NCI-H2171 (cell line): ENCODE data around the gene PLCB3.

Experiments
- DNase-seq: peaks from one replicate; lab custom pipeline; 2025; lab: John Stamatoyannopoulos, UW

The PLCB3 gene

GRCh38 chr11:64287676-64288352 is 36.5 kb downstream of the PLCB3 start:
- no peak for DNase-seq

GRCh38 chr11:64288353-64288750 is 37.0 kb downstream of the PLCB3 start:
- DNase-seq: no peak

- no peak for DNase-seq
Observed at GRCh38 chr11:64289002-64289564, 37.8 kb downstream of the PLCB3 start.

GRCh38 chr11:64290352-64291261 is 39.3 kb downstream of the PLCB3 start:
- no peak for DNase-seq

GRCh38 chr11:64291262-64291751 is 40.0 kb downstream of the PLCB3 start, which contains the start of gene KCNK4:
Gene KCNK4 (plus strand): TSS chr11:64291302. CDS start chr11:64293019, 1,717 bp downstream.
- DNase-seq: no peak

GRCh38 chr11:64291752-64292459 is 40.6 kb downstream of the PLCB3 start:
- DNase-seq: no peak

GRCh38 chr11:64292460-64293254 is 41.3 kb downstream of the PLCB3 start:
- DNase-seq: no peak

GRCh38 chr11:64294774-64295173 is 43.4 kb downstream of the PLCB3 start:
- DNase-seq: no peak

- DNase-seq: no peak
Observed at GRCh38 chr11:64295760-64296159, 44.4 kb downstream of the PLCB3 start.

GRCh38 chr11:64296236-64296635 is 44.9 kb downstream of the PLCB3 start:
- no peak for DNase-seq

GRCh38 chr11:64296830-64297698 is 45.7 kb downstream of the PLCB3 start:
- no peak for DNase-seq

GRCh38 chr11:64297699-64298358 is 46.5 kb downstream of the PLCB3 start:
- DNase-seq: no peak

- DNase-seq: no peak
Observed at GRCh38 chr11:64298966-64299846, 47.9 kb downstream of the PLCB3 start.

GRCh38 chr11:64299847-64300648 is 48.7 kb downstream of the PLCB3 start, which contains the start of gene CATSPERZ:
Gene CATSPERZ (plus strand): TSS chr11:64300358. CDS start chr11:64300411, 53 bp downstream.
- DNase-seq: no peak

- no peak for DNase-seq
Observed at GRCh38 chr11:64303109-64304031, 52.0 kb downstream of the PLCB3 start.

GRCh38 chr11:64304032-64304315 is 52.6 kb downstream of the PLCB3 start:
- no peak for DNase-seq
